ENCODE measurements around the gene FKBP5.

GRCh38 chr6:35564733-35565132 is 124.0 kb downstream of the FKBP5 start:
- TF ChIP-seq EHMT2 (IDR thresholded peaks at IDR 0.05; ENCODE audit: low read depth) (no peak), POLR2AphosphoS2 (conservative IDR thresholded peaks at IDR 0.05; ENCODE audit: low read length) (no peak), RFX5 (IDR thresholded peaks at IDR 0.05) (no peak), CHD4 (IDR thresholded peaks at IDR 0.05; ENCODE audit: borderline replicate concordance) (no peak), MAZ (IDR thresholded peaks at IDR 0.05; ENCODE audit: borderline replicate concordance, low read depth, low read length) (no peak)
- TF ChIP-seq, protein P1, sequence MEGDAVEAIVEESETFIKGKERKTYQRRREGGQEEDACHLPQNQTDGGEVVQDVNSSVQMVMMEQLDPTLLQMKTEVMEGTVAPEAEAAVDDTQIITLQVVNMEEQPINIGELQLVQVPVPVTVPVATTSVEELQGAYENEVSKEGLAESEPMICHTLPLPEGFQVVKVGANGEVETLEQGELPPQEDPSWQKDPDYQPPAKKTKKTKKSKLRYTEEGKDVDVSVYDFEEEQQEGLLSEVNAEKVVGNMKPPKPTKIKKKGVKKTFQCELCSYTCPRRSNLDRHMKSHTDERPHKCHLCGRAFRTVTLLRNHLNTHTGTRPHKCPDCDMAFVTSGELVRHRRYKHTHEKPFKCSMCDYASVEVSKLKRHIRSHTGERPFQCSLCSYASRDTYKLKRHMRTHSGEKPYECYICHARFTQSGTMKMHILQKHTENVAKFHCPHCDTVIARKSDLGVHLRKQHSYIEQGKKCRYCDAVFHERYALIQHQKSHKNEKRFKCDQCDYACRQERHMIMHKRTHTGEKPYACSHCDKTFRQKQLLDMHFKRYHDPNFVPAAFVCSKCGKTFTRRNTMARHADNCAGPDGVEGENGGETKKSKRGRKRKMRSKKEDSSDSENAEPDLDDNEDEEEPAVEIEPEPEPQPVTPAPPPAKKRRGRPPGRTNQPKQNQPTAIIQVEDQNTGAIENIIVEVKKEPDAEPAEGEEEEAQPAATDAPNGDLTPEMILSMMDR (IDR thresholded peaks at IDR 0.05), result no peak
